ENCODE results near the gene DSCAML1.

DNA sequence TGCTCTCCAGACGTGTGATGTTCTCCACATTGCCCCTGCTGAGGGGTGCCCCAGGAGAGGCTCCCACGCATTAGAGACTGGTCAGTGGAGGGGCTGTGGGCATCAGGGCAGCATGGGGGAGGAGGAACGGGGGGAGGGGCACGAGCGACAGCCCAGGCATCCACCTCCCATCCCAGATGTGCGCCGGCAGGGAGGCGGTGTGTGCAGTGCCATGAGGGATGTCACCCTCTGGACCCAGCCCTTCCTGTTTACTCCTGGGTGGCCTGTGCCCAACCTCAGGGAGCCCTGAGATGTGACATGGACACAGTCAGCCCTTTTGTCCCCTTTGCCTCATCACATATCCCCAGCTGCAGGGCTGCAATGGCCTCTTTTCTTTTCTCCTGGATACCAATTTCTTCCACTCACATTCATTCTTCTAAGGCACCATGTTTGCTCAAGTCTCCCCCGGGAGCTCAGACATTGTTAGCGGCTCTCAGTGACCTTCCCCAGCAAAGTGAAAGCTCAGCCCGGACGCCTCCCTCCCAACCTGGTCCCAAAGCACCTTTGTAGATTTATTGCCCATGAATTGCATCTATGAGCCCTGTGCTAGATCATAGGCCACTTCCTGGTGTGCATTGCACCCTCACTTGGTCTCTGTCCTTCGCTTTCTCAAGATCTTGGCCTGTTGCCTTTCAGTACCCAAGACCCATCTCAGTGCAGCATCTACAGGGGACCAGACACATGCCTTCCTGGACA, 318.7 kb downstream of the DSCAML1 start:
- TF ChIP-seq, protein P1, sequence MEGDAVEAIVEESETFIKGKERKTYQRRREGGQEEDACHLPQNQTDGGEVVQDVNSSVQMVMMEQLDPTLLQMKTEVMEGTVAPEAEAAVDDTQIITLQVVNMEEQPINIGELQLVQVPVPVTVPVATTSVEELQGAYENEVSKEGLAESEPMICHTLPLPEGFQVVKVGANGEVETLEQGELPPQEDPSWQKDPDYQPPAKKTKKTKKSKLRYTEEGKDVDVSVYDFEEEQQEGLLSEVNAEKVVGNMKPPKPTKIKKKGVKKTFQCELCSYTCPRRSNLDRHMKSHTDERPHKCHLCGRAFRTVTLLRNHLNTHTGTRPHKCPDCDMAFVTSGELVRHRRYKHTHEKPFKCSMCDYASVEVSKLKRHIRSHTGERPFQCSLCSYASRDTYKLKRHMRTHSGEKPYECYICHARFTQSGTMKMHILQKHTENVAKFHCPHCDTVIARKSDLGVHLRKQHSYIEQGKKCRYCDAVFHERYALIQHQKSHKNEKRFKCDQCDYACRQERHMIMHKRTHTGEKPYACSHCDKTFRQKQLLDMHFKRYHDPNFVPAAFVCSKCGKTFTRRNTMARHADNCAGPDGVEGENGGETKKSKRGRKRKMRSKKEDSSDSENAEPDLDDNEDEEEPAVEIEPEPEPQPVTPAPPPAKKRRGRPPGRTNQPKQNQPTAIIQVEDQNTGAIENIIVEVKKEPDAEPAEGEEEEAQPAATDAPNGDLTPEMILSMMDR (conservative IDR thresholded peaks at IDR 0.05; ENCODE audit: low read depth, low read length), result no peak
- TF ChIP-seq EZH2phosphoT487 (IDR thresholded peaks at IDR 0.05; ENCODE audit: borderline replicate concordance, low read length) (no peak), EZH2 (IDR thresholded peaks at IDR 0.05; ENCODE audit: low read length, unreplicated experiment) (no peak)
